ENCODE data around the gene ZNF17.

ZNF17 gene

GRCh38 chr19:57376151-57376550 lies 34.8 kb upstream of the ZNF17 start:
- no peak for DNase-seq (ENCODE audit: low read depth in 1 of 2, low spot score in 1 of 2)
- TF ChIP-seq POLR2AphosphoS5 (IDR thresholded peaks at IDR 0.05; ENCODE audit: low read depth) (no peak), SPI1 (IDR thresholded peaks at IDR 0.05; ENCODE audit: borderline replicate concordance, low read depth) (no peak), CTCF (IDR thresholded peaks at IDR 0.05; ENCODE audit: insufficient read depth, low read length) (no peak), GABPA (IDR thresholded peaks at IDR 0.05; ENCODE audit: low read depth) (no peak)
- TF ChIP-seq, protein P1, sequence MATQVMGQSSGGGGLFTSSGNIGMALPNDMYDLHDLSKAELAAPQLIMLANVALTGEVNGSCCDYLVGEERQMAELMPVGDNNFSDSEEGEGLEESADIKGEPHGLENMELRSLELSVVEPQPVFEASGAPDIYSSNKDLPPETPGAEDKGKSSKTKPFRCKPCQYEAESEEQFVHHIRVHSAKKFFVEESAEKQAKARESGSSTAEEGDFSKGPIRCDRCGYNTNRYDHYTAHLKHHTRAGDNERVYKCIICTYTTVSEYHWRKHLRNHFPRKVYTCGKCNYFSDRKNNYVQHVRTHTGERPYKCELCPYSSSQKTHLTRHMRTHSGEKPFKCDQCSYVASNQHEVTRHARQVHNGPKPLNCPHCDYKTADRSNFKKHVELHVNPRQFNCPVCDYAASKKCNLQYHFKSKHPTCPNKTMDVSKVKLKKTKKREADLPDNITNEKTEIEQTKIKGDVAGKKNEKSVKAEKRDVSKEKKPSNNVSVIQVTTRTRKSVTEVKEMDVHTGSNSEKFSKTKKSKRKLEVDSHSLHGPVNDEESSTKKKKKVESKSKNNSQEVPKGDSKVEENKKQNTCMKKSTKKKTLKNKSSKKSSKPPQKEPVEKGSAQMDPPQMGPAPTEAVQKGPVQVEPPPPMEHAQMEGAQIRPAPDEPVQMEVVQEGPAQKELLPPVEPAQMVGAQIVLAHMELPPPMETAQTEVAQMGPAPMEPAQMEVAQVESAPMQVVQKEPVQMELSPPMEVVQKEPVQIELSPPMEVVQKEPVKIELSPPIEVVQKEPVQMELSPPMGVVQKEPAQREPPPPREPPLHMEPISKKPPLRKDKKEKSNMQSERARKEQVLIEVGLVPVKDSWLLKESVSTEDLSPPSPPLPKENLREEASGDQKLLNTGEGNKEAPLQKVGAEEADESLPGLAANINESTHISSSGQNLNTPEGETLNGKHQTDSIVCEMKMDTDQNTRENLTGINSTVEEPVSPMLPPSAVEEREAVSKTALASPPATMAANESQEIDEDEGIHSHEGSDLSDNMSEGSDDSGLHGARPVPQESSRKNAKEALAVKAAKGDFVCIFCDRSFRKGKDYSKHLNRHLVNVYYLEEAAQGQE (IDR thresholded peaks at IDR 0.05; ENCODE audit: insufficient replicate concordance, low read depth) = no peak
- Histone ChIP-seq H3K27me3 (ENCODE audit: insufficient read depth, poor library complexity, severe bottlenecking) (no peaks in the 10 kb centered on the region), H3K27ac (replicated peaks) (no peak overlapping the region), H3K4me3 (replicated peaks; ENCODE audit: insufficient read depth, low read length) (no peak overlapping the region)

DNA sequence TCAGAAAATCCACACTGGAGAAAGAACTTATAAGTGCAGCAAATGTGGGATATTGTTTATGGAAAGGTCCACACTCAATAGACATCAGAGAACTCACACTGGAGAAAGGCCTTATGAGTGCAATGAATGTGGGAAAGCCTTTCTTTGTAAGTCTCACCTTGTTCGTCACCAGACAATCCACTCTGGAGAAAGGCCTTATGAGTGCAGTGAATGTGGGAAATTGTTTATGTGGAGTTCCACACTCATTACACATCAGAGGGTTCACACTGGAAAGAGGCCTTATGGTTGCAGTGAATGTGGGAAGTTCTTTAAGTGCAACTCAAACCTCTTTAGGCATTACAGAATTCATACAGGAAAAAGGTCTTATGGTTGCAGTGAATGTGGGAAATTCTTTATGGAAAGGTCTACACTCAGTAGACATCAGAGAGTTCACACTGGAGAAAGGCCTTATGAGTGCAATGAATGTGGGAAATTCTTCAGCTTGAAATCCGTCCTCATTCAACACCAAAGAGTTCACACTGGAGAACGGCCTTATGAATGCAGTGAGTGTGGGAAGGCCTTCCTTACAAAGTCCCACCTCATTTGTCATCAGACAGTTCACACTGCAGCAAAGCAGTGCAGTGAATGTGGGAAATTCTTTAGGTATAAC lies 33.3 kb upstream of the ZNF17 start:
- Histone ChIP-seq H3K27me3 (ENCODE audit: insufficient read depth, poor library complexity, severe bottlenecking) (no peaks in the 10 kb centered on the region), H3K27ac (replicated peaks) (no peak overlapping the region), H3K4me3 (replicated peaks; ENCODE audit: insufficient read depth, low read length) (no peak overlapping the region)
- no peak for DNase-seq (ENCODE audit: low read depth in 1 of 2, low spot score in 1 of 2)
- TF ChIP-seq, protein P1 (IDR thresholded peaks at IDR 0.05; ENCODE audit: insufficient replicate concordance, low read depth) = no peak
- TF ChIP-seq POLR2AphosphoS5 (IDR thresholded peaks at IDR 0.05; ENCODE audit: low read depth) = no peak
- TF ChIP-seq GABPA (IDR thresholded peaks at IDR 0.05; ENCODE audit: low read depth) = no peak
- TF ChIP-seq SPI1 (IDR thresholded peaks at IDR 0.05; ENCODE audit: borderline replicate concordance, low read depth) = no peak
- no peak for TF ChIP-seq CTCF (IDR thresholded peaks at IDR 0.05; ENCODE audit: insufficient read depth, low read length)

- Histone ChIP-seq H3K4me3 (replicated peaks; ENCODE audit: insufficient read depth, low read length) (no peak overlapping the region), H3K27ac (replicated peaks) (no peak overlapping the region), H3K27me3 (ENCODE audit: insufficient read depth, poor library complexity, severe bottlenecking) (no peaks in the 10 kb centered on the region)
- no peak for TF ChIP-seq GABPA (IDR thresholded peaks at IDR 0.05; ENCODE audit: low read depth)
- TF ChIP-seq CTCF (IDR thresholded peaks at IDR 0.05; ENCODE audit: insufficient read depth, low read length) = no peak
- no peak for TF ChIP-seq SPI1 (IDR thresholded peaks at IDR 0.05; ENCODE audit: borderline replicate concordance, low read depth)
- TF ChIP-seq POLR2AphosphoS5 (IDR thresholded peaks at IDR 0.05; ENCODE audit: low read depth) = no peak
- TF ChIP-seq, protein P1 (IDR thresholded peaks at IDR 0.05; ENCODE audit: insufficient replicate concordance, low read depth) = no peak
- DNase-seq (ENCODE audit: low read depth in 1 of 2, low spot score in 1 of 2) = no peak
Measured at GRCh38 chr19:57380923-57381322, 30.0 kb upstream of the ZNF17 start.
